ENCODE measurements around the gene PFDN1. TPM values are rescaled to one million over a fixed set of nuclear protein-coding genes. Genes with fewer than 3 reads are reported as not detected.
A peak's percentile ranks its signal among the peaks of the same experiment; 100 is the strongest.

PFDN1 gene
- total and polyA plus RNA-seq, 2 experiments from 2014 or later, result 119 to 256 TPM

DNA sequence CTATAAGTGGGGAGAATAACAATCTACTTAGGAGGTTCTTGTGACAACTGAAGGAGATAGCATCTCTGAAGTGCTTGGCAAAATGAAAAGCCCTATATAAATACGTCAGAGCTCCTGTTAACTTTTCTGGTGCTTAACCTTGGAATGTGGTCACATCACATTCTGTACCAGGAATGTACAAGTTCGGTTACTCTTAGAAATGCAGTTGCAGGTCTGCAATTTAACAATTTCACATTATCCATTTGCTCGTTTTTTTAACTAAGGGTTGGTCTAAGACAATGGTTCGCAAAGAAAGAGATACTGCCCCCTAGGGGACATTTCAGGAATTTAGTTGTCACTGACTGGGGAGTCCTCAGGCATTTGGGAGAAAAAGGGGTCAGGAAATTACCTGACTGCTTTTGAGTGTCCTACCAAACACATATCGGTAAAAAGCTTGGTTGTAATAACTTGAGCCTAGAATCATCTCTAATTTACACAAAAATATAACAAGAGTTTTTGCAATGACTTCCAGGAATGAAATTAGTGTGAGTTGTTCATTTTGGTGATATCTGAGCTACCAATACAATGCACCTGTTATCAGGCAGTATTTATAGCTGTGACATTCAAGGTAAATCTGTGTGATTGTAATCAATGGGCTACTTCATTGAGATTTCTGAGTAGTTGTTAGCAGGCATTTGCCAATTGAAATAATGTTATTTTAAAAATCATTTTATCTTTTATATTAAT is 48.9 kb upstream of the PFDN1 start:
- Mint-ChIP-seq H3K27me3 (ENCODE audit: insufficient read depth, low read depth, poor library complexity) (peaks cover 6% of the 10 kb centered on the region), H3K9me3 (no peaks in the 10 kb centered on the region), H3K36me3 (ENCODE audit: low read depth) (no peaks in the 10 kb centered on the region; the same call in 2 of the 3 replicates), H3K4me1 (peaks cover 5% of the 10 kb centered on the region), H3K4me3 (no peak overlapping the region), H3K27ac (no peak overlapping the region)
- Histone ChIP-seq H3K27ac (ENCODE audit: low read depth) (no peak overlapping the region), H2AFZ (no peak overlapping the region), H3K4me3 (no peak overlapping the region), H3K27me3 (ENCODE audit: insufficient read depth) (no peaks in the 10 kb centered on the region), H4K20me1 (replicated peaks; ENCODE audit: insufficient read depth) (no peaks in the 10 kb centered on the region), H3K4me1 (ENCODE audit: insufficient read depth) (peaks cover 5% of the 10 kb centered on the region; the same call in 1 of the 2 replicates), H3K9me2 (ENCODE audit: insufficient read depth) (no peaks in the 10 kb centered on the region), H3F3A (replicated peaks; ENCODE audit: low read depth) (peaks cover 4% of the 10 kb centered on the region; the same call in 1 of the 2 replicates), H3K79me2 (replicated peaks; ENCODE audit: insufficient read depth) (no peaks in the 10 kb centered on the region), H3K4me2 (no peak overlapping the region), H3K36me3 (ENCODE audit: insufficient read depth) (no peaks in the 10 kb centered on the region)
- DNase-seq (ENCODE audit: low spot score), result peak; percentile 93
- TF ChIP-seq, protein P1, sequence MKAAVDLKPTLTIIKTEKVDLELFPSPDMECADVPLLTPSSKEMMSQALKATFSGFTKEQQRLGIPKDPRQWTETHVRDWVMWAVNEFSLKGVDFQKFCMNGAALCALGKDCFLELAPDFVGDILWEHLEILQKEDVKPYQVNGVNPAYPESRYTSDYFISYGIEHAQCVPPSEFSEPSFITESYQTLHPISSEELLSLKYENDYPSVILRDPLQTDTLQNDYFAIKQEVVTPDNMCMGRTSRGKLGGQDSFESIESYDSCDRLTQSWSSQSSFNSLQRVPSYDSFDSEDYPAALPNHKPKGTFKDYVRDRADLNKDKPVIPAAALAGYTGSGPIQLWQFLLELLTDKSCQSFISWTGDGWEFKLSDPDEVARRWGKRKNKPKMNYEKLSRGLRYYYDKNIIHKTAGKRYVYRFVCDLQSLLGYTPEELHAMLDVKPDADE (IDR thresholded peaks at IDR 0.05), result no peak
- no peak for TF ChIP-seq CREB1 (CRISPR knock-in tag; IDR thresholded peaks at IDR 0.05; ENCODE audit: low read depth)
- TF ChIP-seq, protein P2, sequence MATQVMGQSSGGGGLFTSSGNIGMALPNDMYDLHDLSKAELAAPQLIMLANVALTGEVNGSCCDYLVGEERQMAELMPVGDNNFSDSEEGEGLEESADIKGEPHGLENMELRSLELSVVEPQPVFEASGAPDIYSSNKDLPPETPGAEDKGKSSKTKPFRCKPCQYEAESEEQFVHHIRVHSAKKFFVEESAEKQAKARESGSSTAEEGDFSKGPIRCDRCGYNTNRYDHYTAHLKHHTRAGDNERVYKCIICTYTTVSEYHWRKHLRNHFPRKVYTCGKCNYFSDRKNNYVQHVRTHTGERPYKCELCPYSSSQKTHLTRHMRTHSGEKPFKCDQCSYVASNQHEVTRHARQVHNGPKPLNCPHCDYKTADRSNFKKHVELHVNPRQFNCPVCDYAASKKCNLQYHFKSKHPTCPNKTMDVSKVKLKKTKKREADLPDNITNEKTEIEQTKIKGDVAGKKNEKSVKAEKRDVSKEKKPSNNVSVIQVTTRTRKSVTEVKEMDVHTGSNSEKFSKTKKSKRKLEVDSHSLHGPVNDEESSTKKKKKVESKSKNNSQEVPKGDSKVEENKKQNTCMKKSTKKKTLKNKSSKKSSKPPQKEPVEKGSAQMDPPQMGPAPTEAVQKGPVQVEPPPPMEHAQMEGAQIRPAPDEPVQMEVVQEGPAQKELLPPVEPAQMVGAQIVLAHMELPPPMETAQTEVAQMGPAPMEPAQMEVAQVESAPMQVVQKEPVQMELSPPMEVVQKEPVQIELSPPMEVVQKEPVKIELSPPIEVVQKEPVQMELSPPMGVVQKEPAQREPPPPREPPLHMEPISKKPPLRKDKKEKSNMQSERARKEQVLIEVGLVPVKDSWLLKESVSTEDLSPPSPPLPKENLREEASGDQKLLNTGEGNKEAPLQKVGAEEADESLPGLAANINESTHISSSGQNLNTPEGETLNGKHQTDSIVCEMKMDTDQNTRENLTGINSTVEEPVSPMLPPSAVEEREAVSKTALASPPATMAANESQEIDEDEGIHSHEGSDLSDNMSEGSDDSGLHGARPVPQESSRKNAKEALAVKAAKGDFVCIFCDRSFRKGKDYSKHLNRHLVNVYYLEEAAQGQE (IDR thresholded peaks at IDR 0.05; ENCODE audit: unreplicated experiment), result no peak
- TF ChIP-seq, protein P3, sequence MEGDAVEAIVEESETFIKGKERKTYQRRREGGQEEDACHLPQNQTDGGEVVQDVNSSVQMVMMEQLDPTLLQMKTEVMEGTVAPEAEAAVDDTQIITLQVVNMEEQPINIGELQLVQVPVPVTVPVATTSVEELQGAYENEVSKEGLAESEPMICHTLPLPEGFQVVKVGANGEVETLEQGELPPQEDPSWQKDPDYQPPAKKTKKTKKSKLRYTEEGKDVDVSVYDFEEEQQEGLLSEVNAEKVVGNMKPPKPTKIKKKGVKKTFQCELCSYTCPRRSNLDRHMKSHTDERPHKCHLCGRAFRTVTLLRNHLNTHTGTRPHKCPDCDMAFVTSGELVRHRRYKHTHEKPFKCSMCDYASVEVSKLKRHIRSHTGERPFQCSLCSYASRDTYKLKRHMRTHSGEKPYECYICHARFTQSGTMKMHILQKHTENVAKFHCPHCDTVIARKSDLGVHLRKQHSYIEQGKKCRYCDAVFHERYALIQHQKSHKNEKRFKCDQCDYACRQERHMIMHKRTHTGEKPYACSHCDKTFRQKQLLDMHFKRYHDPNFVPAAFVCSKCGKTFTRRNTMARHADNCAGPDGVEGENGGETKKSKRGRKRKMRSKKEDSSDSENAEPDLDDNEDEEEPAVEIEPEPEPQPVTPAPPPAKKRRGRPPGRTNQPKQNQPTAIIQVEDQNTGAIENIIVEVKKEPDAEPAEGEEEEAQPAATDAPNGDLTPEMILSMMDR (conservative IDR thresholded peaks at IDR 0.05; ENCODE audit: low read depth in 2 of 2), result peak; percentile 80 to 95
- ATAC-seq, result peak; percentile 85

DNA sequence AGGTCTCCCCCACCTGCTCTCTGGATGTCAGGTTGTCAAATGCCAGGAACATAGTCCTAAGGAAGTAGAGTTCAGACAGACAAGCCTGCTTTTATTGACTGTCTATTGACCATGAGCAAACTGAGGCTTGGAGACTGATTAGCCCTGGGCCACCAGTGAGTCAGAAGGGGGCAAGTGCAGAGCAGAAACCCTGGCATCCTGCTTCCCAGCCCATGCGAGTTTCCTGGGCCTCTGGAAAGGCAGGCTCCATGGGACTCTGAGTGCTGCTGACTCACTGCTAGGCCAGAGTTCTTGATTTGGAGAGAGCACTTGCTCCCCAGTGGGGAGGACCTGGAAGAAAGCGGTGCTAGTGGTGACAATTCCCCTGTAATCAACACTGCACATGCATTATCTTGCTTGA is 46.3 kb upstream of the PFDN1 start:
- ATAC-seq (no peak), DNase-seq (ENCODE audit: low spot score) (no peak)
- Histone ChIP-seq H2AFZ (no peak overlapping the region), H3K4me2 (no peak overlapping the region), H3K4me3 (no peak overlapping the region), H3K4me1 (ENCODE audit: insufficient read depth) (peaks cover 14% of the 10 kb centered on the region), H3K9me2 (ENCODE audit: insufficient read depth) (no peaks in the 10 kb centered on the region), H3F3A (replicated peaks; ENCODE audit: low read depth) (peaks cover 7% of the 10 kb centered on the region; the same call in 1 of the 2 replicates), H3K79me2 (replicated peaks; ENCODE audit: insufficient read depth) (no peaks in the 10 kb centered on the region), H3K27ac (ENCODE audit: low read depth) (no peak overlapping the region), H3K36me3 (ENCODE audit: insufficient read depth) (no peaks in the 10 kb centered on the region), H4K20me1 (replicated peaks; ENCODE audit: insufficient read depth) (no peaks in the 10 kb centered on the region; the same call in 1 of the 2 replicates), H3K27me3 (ENCODE audit: insufficient read depth) (peaks cover 15% of the 10 kb centered on the region)
- Mint-ChIP-seq H3K9me3 (no peaks in the 10 kb centered on the region), H3K27me3 (ENCODE audit: insufficient read depth, low read depth, poor library complexity) (peaks cover 19% of the 10 kb centered on the region), H3K4me1 (peaks cover 19% of the 10 kb centered on the region), H3K36me3 (ENCODE audit: low read depth) (peaks cover 2% of the 10 kb centered on the region; the same call in 1 of the 3 replicates), H3K4me3 (no peak overlapping the region), H3K27ac (no peak overlapping the region)
- TF ChIP-seq NANOG (IDR thresholded peaks at IDR 0.05; ENCODE audit: borderline replicate concordance) (no peak), STAT1 (IDR thresholded peaks at IDR 0.05; ENCODE audit: unreplicated experiment) (no peak), JUNB (IDR thresholded peaks at IDR 0.05; ENCODE audit: unreplicated experiment) (no peak)
- TF ChIP-seq, protein P4, sequence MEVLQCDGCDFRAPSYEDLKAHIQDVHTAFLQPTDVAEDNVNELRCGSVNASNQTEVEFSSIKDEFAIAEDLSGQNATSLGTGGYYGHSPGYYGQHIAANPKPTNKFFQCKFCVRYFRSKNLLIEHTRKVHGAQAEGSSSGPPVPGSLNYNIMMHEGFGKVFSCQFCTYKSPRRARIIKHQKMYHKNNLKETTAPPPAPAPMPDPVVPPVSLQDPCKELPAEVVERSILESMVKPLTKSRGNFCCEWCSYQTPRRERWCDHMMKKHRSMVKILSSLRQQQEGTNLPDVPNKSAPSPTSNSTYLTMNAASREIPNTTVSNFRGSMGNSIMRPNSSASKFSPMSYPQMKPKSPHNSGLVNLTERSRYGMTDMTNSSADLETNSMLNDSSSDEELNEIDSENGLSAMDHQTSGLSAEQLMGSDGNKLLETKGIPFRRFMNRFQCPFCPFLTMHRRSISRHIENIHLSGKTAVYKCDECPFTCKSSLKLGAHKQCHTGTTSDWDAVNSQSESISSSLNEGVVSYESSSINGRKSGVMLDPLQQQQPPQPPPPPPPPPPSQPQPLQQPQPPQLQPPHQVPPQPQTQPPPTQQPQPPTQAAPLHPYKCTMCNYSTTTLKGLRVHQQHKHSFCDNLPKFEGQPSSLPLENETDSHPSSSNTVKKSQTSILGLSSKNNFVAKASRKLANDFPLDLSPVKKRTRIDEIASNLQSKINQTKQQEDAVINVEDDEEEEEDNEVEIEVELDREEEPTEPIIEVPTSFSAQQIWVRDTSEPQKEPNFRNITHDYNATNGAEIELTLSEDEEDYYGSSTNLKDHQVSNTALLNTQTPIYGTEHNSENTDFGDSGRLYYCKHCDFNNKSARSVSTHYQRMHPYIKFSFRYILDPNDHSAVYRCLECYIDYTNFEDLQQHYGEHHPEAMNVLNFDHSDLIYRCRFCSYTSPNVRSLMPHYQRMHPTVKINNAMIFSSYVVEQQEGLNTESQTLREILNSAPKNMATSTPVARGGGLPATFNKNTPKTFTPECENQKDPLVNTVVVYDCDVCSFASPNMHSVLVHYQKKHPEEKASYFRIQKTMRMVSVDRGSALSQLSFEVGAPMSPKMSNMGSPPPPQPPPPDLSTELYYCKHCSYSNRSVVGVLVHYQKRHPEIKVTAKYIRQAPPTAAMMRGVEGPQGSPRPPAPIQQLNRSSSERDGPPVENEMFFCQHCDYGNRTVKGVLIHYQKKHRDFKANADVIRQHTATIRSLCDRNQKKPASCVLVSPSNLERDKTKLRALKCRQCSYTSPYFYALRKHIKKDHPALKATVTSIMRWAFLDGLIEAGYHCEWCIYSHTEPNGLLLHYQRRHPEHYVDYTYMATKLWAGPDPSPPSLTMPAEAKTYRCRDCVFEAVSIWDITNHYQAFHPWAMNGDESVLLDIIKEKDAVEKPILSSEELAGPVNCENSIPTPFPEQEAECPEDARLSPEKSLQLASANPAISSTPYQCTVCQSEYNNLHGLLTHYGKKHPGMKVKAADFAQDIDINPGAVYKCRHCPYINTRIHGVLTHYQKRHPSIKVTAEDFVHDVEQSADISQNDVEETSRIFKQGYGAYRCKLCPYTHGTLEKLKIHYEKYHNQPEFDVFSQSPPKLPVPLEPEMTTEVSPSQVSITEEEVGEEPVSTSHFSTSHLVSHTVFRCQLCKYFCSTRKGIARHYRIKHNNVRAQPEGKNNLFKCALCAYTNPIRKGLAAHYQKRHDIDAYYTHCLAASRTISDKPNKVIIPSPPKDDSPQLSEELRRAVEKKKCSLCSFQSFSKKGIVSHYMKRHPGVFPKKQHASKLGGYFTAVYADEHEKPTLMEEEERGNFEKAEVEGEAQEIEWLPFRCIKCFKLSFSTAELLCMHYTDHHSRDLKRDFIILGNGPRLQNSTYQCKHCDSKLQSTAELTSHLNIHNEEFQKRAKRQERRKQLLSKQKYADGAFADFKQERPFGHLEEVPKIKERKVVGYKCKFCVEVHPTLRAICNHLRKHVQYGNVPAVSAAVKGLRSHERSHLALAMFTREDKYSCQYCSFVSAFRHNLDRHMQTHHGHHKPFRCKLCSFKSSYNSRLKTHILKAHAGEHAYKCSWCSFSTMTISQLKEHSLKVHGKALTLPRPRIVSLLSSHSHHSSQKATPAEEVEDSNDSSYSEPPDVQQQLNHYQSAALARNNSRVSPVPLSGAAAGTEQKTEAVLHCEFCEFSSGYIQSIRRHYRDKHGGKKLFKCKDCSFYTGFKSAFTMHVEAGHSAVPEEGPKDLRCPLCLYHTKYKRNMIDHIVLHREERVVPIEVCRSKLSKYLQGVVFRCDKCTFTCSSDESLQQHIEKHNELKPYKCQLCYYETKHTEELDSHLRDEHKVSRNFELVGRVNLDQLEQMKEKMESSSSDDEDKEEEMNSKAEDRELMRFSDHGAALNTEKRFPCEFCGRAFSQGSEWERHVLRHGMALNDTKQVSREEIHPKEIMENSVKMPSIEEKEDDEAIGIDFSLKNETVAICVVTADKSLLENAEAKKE (CRISPR knock-in tag; IDR thresholded peaks at IDR 0.05), result no peak

All from GM23338 (cell line).